Measurements from ENCODE around the gene CACNA1C.

The CACNA1C gene

GRCh38 chr12:2052826-2053678, at the start of gene CACNA1C:
Gene CACNA1C, plus strand, starts transcription at chr12:2052987. Its CDS starts 576 bp downstream, at chr12:2053563.
- DNase-seq = peak; percentile 3 to 7

- no peak for DNase-seq
Measured at GRCh38 chr12:2003676-2004112, 49.1 kb upstream of the CACNA1C start.

- peak; percentile 74 to 81 for DNase-seq
Measured at GRCh38 chr12:2004113-2004929, 48.5 kb upstream of the CACNA1C start, which contains the start of gene DCP1B. Gene DCP1B, minus strand, starts transcription at chr12:2004457. Its CDS starts 26 bp downstream, at chr12:2004431.

GRCh38 chr12:2008677-2009076, 44.1 kb upstream of the CACNA1C start:
- DNase-seq = no peak

- peak in 1 of 2 experiments; percentile 1 for DNase-seq
Measured at GRCh38 chr12:2009623-2010022, 43.2 kb upstream of the CACNA1C start.

GRCh38 chr12:2011643-2012607, 40.9 kb upstream of the CACNA1C start:
- DNase-seq = no peak

GRCh38 chr12:2013086-2013485, 39.7 kb upstream of the CACNA1C start:
- no peak for DNase-seq

- DNase-seq = no peak
Measured at GRCh38 chr12:2013527-2014223, 39.1 kb upstream of the CACNA1C start.

- DNase-seq = no peak
Measured at GRCh38 chr12:2014231-2014630, 38.6 kb upstream of the CACNA1C start.

GRCh38 chr12:2016862-2017545, 35.8 kb upstream of the CACNA1C start:
- no peak for DNase-seq

- no peak for DNase-seq
Measured at GRCh38 chr12:2017546-2018337, 35.0 kb upstream of the CACNA1C start.

GRCh38 chr12:2018391-2018790, 34.4 kb upstream of the CACNA1C start:
- no peak for DNase-seq

- DNase-seq = no peak
Measured at GRCh38 chr12:2019126-2019525, 33.7 kb upstream of the CACNA1C start.

GRCh38 chr12:2020511-2020910, 32.3 kb upstream of the CACNA1C start:
- no peak for DNase-seq

- no peak for DNase-seq
Measured at GRCh38 chr12:2023365-2023764, 29.4 kb upstream of the CACNA1C start.

- DNase-seq = no peak
Measured at GRCh38 chr12:2027351-2027750, 25.4 kb upstream of the CACNA1C start.

GRCh38 chr12:2029851-2030250, 22.9 kb upstream of the CACNA1C start:
- DNase-seq = no peak

- no peak for DNase-seq
Measured at GRCh38 chr12:2032506-2032905, 20.3 kb upstream of the CACNA1C start.

- DNase-seq = peak; percentile 37 to 40
Measured at GRCh38 chr12:2034633-2035430, 18.0 kb upstream of the CACNA1C start.
